GM19397 (cell line): ENCODE results near the gene CLEC12A.
"Not testable (repeated sequence)": the region's sequence is repeated elsewhere in the genome, so short reads cannot be mapped to it uniquely, and the experiment has no call there.

Source experiments
- ATAC-seq: cut with Tn5 transposase; IDR thresholded peaks from one replicate; pipeline ENCODE4 v1.9.1; 2021; ENCODE audit warnings: mild to moderate bottlenecking, moderate library complexity; ENCODE audit not compliant: unreplicated experiment

CLEC12A gene

DNA sequence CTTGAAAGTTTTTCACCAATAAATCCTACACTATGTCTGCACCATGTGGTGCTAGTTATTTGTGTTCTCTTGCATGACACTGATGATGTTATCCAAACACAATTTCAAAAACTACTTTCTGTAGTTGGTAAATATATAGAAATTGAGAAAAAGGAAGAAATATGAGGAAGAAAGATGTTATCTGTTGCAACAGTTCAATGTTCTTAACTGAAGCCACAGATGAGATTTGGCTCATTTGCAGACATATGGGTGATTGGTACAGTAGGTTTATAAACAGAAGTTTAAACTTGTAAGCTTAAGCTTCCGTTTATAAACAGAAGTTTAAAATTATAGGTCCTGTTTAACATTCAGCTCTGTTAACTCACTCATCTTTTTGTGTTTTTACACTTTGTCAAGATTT, at the start of gene CLEC12A:
Gene CLEC12A, plus strand, starts transcription at position 229 of the 400 bp plus-strand sequence. CDS start 188 bp downstream, outside the sequence.
- no peak for ATAC-seq

DNA sequence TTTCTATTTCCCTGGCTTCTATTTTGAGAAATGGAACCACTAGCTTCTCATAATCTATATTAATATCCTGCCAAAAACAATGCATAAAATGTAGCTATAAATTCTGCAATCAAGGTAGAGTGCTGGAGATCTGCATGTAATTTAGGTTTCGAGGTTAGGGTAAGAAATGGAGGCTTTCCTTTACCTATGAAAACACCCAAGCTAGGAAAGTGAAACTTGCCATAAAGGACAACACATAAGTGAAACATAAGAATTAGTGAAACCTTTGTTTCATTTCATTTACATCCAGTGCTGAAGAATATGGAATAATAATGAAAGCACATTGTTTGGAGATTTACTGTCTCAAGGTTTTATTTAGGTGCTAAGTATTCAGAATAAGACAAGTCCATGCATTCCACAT, 48.8 kb upstream of the CLEC12A start:
- no peak for ATAC-seq

- ATAC-seq: no peak
Observed at GRCh38 chr12:9925705-9926393, 45.4 kb upstream of the CLEC12A start.

- ATAC-seq: no peak
Observed at GRCh38 chr12:9926876-9927275, 44.3 kb upstream of the CLEC12A start.

DNA sequence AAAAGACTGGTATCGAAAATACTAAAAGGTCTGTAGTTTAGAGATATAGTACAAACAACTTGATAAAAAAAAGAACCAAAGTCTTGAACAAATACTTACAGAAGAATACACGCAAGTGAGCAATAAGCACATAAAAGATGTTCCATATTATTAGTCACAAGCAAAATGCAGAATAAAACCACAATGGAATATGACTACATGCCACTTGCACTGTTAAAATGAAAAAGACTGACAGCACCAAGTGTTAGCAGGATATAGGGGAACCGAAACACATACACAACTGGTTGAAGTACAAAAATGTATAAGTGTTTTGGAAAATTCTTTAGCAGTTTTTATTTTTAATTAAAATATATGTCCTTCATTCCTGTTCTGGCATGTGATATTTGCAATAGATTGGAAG, 42.6 kb upstream of the CLEC12A start:
- no peak for ATAC-seq

- ATAC-seq: no peak
Observed at GRCh38 chr12:9931245-9931644, 40.0 kb upstream of the CLEC12A start.

DNA sequence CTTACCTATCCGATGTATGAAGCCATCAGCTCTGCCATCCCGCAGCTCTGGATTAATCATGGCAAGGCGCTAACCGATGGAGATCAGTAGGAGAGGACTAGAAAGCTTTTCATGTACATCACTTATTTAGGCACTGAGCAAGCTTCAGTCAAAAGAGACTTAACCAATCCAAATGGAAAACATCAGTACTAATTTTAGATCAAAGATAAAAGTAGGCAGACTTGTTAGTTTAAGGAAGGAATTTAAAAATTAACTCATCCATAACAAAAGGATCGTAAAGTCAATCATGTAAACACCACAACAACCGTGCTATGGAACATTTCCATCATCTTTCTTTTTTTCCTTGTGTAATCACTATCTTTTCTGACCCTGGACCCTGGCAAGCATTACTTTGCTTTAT, 38.9 kb upstream of the CLEC12A start, which contains the start of gene CLEC2A:
Gene CLEC2A, minus strand, starts transcription at position 101 of the 400 bp plus-strand sequence. Its CDS starts 41 bp downstream, at position 60.
- ATAC-seq: no peak

DNA sequence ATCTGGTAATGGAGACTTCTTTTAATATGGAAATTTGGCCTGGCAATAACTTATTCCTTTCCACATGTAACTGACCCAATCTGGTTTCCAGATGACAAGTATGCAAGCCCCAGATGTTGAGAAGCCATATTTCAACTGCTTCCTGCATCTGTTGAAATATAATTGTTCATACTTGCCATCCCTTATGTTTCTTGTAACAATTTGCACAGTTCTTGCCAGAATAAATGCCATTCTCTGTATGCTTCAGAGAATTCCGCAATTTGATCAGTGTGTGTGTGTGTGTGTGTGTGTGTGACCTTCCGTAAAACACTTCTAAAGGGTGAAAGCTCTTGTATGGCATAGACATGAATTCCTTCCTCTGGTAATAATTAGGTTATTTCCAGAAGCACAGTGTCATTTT, 37.3 kb upstream of the CLEC12A start:
- no peak for ATAC-seq

- no peak for ATAC-seq
Observed at GRCh38 chr12:9935026-9935425, 36.2 kb upstream of the CLEC12A start.

GRCh38 chr12:9936591-9936990, 34.6 kb upstream of the CLEC12A start:
- ATAC-seq: no peak

- no peak for ATAC-seq
Observed at GRCh38 chr12:9940375-9940774, 30.8 kb upstream of the CLEC12A start.

GRCh38 chr12:9941838-9942237, 29.4 kb upstream of the CLEC12A start:
- no peak for ATAC-seq

DNA sequence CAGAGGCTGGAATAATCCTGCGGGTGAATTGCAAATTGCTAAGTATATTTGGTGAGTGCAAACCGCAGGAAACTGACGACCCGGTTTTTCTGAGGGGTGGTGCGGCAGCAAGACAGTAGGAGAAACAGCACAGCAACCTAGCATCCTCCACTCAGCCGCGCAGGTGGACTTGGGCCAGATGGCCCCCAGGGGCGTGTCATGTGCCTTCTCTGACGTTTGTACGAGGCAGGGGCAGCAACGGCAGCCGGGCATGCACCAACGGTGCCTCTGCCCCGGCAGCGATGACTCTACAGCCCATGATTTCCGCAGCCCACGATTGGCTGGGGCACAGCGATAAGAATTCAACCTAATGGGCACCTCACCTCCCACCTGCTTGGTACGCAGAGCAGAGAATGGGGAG, 28.0 kb upstream of the CLEC12A start:
- peak; percentile 73 for ATAC-seq

GRCh38 chr12:9944391-9944790, 26.8 kb upstream of the CLEC12A start:
- no peak for ATAC-seq

DNA sequence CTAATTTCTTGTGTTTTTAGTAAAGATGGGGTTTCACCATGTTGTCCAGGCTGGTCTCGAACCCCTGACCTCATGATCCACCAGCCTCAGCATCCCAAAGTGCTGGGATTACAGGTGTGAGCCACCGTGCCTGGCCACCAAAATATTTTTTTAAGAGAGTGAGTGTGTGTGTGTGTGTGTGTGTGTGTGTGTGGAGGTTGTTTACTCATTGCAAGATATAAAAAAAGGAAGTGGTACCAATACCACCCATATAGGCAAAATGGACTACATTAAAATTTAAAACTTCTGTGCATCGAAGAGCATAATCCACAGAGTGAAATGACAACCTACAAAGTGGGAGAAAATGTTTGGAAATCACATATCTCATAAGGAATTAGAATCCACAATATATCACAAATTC, 23.5 kb upstream of the CLEC12A start:
- ATAC-seq: no peak

DNA sequence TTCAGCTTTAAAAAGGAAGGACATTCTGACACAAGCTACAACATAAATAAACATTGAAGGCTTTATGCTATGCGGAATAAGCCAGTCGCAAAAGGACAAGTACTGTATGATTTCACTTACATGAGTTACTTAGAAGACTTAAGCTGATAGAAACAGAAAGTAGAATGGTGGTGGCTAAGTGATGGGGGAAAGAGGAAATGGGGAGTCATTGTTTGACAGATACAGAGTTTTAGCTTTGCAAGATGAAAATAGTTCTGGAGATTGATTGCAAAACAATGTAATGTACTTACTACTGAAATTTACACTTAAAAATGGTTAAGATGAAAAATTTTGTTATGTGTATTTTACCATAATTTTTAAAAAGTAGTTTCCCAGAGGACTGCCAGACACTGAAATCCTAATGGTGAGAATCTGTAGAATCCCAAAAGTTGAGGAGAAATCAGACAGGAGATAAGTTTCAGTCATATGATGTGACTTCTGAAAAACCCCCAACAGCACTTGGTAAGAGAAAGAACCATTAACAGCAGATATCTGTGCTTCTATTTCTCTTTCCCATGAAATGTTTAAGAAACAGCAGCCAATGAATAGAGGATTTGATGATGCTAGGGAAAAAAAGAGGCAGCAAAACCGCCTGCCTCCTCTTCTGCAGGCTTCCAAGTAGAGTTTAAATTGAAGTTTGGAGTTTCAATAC, 22.5 kb upstream of the CLEC12A start:
- peak; percentile 87 for ATAC-seq

DNA sequence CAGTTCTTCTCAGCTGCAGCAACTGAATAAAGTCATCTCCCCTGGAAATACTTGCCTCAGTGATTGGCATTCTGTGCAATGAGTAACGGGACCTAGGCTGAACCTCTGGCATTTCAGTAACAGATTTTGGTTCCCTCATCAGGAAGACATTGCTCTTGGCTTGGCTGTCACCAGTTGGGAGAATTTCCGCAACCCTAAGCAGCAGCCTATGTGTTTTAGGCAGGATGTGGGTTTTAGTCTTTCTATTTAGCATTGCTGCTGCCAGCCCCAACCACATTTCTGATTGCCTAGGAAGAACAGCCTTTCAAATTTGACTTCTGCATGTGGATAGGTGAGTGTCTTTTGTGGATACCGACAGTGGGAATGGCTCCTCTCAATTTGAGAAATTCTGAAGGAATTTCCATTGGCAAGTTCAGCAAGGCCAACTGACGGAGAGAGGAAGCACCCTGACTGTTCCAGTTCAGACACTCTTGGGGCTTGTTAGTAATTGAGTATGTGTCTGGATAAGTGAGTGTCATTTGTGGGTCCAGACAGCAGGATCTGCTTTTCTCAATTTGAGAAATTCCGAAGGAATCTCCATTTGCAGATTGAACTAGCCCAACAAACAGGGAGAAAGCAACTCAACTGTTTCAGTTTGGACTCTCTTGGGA, 20.1 kb upstream of the CLEC12A start:
- no peak for ATAC-seq

- ATAC-seq: not testable (repeated sequence)
Observed at GRCh38 chr12:9952954-9953729, 18.1 kb upstream of the CLEC12A start.

DNA sequence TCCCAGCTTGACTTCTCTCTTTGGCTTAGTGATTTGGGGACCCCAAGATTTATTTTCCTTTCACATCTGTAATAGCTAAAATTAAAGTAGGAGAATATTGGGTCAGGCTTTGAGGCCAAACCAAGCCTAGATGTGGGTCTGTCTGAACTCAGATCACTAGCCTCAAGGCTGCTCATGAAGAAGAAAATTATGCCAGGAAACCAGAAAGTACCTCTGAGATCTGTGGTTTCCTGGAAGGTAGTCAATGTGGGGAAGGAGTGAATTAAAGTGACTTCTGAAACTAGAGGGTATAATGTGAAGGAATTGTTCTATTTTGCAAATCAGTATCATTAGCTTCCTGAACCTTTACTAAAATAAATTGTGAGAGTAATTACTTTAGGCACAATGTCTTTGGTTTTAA, 13.4 kb upstream of the CLEC12A start:
- no peak for ATAC-seq

GRCh38 chr12:9960590-9960989, 10.6 kb upstream of the CLEC12A start:
- ATAC-seq: no peak

DNA sequence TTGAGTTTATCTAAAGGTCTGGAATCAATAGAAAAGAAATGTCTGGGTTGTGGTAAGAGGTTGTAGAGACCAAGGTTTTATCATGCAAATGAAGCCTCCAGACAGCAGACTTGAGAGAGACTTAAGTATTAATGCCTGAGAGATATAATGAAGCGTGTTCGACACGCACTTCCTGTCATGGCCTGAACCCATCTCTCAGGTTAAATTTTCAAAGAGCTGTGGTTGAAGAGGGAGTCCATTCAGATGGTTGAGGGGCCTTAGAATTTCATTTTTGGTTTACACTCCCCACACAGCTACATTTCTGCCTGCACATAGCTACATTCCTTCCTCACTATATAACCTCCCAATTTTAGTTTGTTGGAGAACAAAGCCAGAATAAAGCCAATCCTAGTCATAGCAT, 10.1 kb upstream of the CLEC12A start:
- peak; percentile 77 for ATAC-seq
